ENCODE results near the gene PYGL.

Gene PYGL

DNA sequence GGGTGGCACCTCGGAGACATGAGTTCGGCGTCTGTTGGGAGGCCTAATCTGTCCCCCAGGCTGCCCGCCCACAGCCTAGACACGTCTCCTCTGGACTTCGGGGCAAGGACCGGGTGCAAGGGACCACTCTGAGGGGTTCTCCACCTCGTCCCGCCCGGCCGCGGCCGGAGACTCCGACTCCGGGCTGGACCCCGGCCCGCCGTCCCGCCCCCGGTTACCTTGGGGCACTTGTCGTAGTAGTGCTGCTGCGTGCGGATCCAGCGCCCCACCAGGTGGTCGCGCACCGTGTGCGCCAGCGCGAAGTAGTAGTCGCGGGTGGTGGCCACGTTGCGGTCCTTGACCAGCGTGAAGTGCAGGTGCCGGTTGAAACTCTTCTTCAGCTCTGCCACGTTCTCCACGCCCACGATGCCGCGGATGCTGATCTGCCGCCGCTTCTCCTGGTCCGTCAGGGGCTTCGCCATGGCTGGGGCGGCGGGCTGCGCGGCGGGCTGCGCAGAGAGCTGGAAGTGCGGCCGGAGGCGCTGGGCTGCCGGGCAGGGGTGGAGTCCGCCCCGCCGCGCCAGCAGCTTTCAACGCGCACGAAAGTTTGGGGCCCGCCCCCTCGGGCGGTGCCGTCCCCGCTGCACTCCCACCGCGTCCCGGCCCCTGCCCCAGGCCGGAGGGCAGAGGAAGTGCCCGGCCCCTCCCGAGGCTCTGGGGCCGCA, at the start of gene PYGL (continued):
- TF ChIP-seq ZNF239 (tag by site-specific recombination; IDR thresholded peaks at IDR 0.05) (0 out of 2 replicates have a peak, but pooled peaks have one; percentile 36), ZNF837 (tag by site-specific recombination; IDR thresholded peaks at IDR 0.05) (0 out of 2 replicates have a peak, but pooled peaks have one; percentile 43), KLF9 (tag by site-specific recombination; IDR thresholded peaks at IDR 0.05; ENCODE audit: low read depth) (peak; percentile 60; the same call in 1 of the 2 replicates), ZXDB (tag by site-specific recombination; IDR thresholded peaks at IDR 0.05) (no peak), ZNF274 (IDR thresholded peaks at IDR 0.05; ENCODE audit: low read length) (no peak), ZNF274 (tag by site-specific recombination; IDR thresholded peaks at IDR 0.05; ENCODE audit: borderline replicate concordance) (no peak), ZNF510 (tag by site-specific recombination; IDR thresholded peaks at IDR 0.05; ENCODE audit: insufficient replicate concordance) (no peak), ZNF23 (tag by site-specific recombination; IDR thresholded peaks at IDR 0.05; ENCODE audit: borderline replicate concordance) (no peak), ZNF549 (tag by site-specific recombination; IDR thresholded peaks at IDR 0.05) (no peak), ZNF785 (tag by site-specific recombination; IDR thresholded peaks at IDR 0.05) (no peak), ZNF629 (tag by site-specific recombination; IDR thresholded peaks at IDR 0.05) (no peak), ZNF248 (tag by site-specific recombination; IDR thresholded peaks at IDR 0.05) (no peak), ZNF223 (tag by site-specific recombination; IDR thresholded peaks at IDR 0.05) (no peak), ZNF830 (tag by site-specific recombination; IDR thresholded peaks at IDR 0.05; ENCODE audit: low read depth) (no peak), ZBTB8A (tag by site-specific recombination; IDR thresholded peaks at IDR 0.05) (peak; percentile 48; the same call in 1 of the 2 replicates), ZNF2 (tag by site-specific recombination; IDR thresholded peaks at IDR 0.05) (no peak), KLF1 (tag by site-specific recombination; IDR thresholded peaks at IDR 0.05) (peak; percentile 50), ZNF677 (tag by site-specific recombination; IDR thresholded peaks at IDR 0.05) (no peak; the same call in 1 of the 2 replicates), ZNF529 (tag by site-specific recombination; IDR thresholded peaks at IDR 0.05; ENCODE audit: insufficient replicate concordance) (no peak), MYNN (tag by site-specific recombination; IDR thresholded peaks at IDR 0.05; ENCODE audit: borderline replicate concordance) (no peak)
- TF ChIP-seq, protein P1, sequence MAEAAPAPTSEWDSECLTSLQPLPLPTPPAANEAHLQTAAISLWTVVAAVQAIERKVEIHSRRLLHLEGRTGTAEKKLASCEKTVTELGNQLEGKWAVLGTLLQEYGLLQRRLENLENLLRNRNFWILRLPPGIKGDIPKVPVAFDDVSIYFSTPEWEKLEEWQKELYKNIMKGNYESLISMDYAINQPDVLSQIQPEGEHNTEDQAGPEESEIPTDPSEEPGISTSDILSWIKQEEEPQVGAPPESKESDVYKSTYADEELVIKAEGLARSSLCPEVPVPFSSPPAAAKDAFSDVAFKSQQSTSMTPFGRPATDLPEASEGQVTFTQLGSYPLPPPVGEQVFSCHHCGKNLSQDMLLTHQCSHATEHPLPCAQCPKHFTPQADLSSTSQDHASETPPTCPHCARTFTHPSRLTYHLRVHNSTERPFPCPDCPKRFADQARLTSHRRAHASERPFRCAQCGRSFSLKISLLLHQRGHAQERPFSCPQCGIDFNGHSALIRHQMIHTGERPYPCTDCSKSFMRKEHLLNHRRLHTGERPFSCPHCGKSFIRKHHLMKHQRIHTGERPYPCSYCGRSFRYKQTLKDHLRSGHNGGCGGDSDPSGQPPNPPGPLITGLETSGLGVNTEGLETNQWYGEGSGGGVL (tag by site-specific recombination; IDR thresholded peaks at IDR 0.05) = no peak
- TF ChIP-seq, protein P2, sequence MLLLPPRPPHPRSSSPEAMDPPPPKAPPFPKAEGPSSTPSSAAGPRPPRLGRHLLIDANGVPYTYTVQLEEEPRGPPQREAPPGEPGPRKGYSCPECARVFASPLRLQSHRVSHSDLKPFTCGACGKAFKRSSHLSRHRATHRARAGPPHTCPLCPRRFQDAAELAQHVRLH (tag by site-specific recombination; IDR thresholded peaks at IDR 0.05) = no peak
- TF ChIP-seq, protein P3, sequence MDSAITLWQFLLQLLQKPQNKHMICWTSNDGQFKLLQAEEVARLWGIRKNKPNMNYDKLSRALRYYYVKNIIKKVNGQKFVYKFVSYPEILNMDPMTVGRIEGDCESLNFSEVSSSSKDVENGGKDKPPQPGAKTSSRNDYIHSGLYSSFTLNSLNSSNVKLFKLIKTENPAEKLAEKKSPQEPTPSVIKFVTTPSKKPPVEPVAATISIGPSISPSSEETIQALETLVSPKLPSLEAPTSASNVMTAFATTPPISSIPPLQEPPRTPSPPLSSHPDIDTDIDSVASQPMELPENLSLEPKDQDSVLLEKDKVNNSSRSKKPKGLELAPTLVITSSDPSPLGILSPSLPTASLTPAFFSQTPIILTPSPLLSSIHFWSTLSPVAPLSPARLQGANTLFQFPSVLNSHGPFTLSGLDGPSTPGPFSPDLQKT (IDR thresholded peaks at IDR 0.05; ENCODE audit: borderline replicate concordance, low read depth, low read length) = no peak
- TF ChIP-seq, protein P4, sequence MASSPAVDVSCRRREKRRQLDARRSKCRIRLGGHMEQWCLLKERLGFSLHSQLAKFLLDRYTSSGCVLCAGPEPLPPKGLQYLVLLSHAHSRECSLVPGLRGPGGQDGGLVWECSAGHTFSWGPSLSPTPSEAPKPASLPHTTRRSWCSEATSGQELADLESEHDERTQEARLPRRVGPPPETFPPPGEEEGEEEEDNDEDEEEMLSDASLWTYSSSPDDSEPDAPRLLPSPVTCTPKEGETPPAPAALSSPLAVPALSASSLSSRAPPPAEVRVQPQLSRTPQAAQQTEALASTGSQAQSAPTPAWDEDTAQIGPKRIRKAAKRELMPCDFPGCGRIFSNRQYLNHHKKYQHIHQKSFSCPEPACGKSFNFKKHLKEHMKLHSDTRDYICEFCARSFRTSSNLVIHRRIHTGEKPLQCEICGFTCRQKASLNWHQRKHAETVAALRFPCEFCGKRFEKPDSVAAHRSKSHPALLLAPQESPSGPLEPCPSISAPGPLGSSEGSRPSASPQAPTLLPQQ (tag by site-specific recombination; IDR thresholded peaks at IDR 0.05) = no peak
- TF ChIP-seq, protein P5, sequence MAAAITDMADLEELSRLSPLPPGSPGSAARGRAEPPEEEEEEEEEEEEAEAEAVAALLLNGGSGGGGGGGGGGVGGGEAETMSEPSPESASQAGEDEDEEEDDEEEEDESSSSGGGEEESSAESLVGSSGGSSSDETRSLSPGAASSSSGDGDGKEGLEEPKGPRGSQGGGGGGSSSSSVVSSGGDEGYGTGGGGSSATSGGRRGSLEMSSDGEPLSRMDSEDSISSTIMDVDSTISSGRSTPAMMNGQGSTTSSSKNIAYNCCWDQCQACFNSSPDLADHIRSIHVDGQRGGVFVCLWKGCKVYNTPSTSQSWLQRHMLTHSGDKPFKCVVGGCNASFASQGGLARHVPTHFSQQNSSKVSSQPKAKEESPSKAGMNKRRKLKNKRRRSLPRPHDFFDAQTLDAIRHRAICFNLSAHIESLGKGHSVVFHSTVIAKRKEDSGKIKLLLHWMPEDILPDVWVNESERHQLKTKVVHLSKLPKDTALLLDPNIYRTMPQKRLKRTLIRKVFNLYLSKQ (tag by site-specific recombination; IDR thresholded peaks at IDR 0.05; ENCODE audit: borderline replicate concordance) = no peak
- TF ChIP-seq, protein P6, sequence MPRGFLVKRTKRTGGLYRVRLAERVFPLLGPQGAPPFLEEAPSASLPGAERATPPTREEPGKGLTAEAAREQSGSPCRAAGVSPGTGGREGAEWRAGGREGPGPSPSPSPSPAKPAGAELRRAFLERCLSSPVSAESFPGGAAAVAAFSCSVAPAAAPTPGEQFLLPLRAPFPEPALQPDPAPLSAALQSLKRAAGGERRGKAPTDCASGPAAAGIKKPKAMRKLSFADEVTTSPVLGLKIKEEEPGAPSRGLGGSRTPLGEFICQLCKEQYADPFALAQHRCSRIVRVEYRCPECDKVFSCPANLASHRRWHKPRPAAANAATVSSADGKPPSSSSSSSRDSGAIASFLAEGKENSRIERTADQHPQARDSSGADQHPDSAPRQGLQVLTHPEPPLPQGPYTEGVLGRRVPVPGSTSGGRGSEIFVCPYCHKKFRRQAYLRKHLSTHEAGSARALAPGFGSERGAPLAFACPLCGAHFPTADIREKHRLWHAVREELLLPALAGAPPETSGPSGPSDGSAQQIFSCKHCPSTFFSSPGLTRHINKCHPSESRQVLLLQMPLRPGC (tag by site-specific recombination; IDR thresholded peaks at IDR 0.05) = 0 out of 2 replicates have a peak, but pooled peaks have one; percentile 18
- TF ChIP-seq, protein P7, sequence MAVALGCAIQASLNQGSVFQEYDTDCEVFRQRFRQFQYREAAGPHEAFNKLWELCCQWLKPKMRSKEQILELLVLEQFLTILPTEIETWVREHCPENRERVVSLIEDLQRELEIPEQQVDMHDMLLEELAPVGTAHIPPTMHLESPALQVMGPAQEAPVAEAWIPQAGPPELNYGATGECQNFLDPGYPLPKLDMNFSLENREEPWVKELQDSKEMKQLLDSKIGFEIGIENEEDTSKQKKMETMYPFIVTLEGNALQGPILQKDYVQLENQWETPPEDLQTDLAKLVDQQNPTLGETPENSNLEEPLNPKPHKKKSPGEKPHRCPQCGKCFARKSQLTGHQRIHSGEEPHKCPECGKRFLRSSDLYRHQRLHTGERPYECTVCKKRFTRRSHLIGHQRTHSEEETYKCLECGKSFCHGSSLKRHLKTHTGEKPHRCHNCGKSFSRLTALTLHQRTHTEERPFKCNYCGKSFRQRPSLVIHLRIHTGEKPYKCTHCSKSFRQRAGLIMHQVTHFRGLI (tag by site-specific recombination; IDR thresholded peaks at IDR 0.05) = peak; percentile 42; the same call in 1 of the 2 replicates
- TF ChIP-seq, protein P8, sequence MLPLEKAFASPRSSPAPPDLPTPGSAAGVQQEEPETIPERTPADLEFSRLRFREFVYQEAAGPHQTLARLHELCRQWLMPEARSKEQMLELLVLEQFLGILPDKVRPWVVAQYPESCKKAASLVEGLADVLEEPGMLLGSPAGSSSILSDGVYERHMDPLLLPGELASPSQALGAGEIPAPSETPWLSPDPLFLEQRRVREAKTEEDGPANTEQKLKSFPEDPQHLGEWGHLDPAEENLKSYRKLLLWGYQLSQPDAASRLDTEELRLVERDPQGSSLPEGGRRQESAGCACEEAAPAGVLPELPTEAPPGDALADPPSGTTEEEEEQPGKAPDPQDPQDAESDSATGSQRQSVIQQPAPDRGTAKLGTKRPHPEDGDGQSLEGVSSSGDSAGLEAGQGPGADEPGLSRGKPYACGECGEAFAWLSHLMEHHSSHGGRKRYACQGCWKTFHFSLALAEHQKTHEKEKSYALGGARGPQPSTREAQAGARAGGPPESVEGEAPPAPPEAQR (tag by site-specific recombination; IDR thresholded peaks at IDR 0.05) = no peak
